Naive thymus-derived CD4-positive, alpha-beta T cell (primary cell): Measurements from ENCODE around the gene MT1F. TPM values are rescaled to one million over a fixed set of nuclear protein-coding genes. Genes with fewer than 3 reads are reported as not detected.
"Not testable (repeated sequence)": the region's sequence is repeated elsewhere in the genome, so short reads cannot be mapped to it uniquely, and the experiment has no call there.

Source experiments
- ATAC-seq: fragments of 150-1000 bp; cut with Tn5 transposase; 2 replicates; pipeline ENCODE4 v1.10.0; 2021; ENCODE audit warnings: mild to moderate bottlenecking, moderate library complexity
- CTCF ChIA-PET: fragments of 350-600 bp; sonication (Branson Sonifier 250); formaldehyde crosslinking; loops from one replicate; lab custom pipeline; 2021; ENCODE audit warnings: antibody characterized with exemption; lab: Charles Lee
- POLR2A ChIA-PET: fragments of 350-600 bp; sonication (Branson Sonifier 250); formaldehyde crosslinking; loops from one replicate; lab custom pipeline; 2021; ENCODE audit warnings: antibody characterized with exemption, inconsistent platforms; lab: Charles Lee
- DNase-seq, 9 donors: peaks; one replicate each; pipeline versions ENCODE4 v3.0.0 to v3.0.0-alpha.2; 2020 to 2022; ENCODE audit warnings: mixed read lengths in 1 of 9
- H3K27ac ChIP-seq: one replicate; pipeline ENCODE4 v1.7.0; 2013; ENCODE audit warnings: mild to moderate bottlenecking, low read depth, low read length, moderate library complexity
- H3K27me3 ChIP-seq, 2 donors: one replicate each; pipeline ENCODE4 v1.7.0; 2013; ENCODE audit warnings: low read length in 2 of 2, mild to moderate bottlenecking in 2 of 2, moderate library complexity in 2 of 2; ENCODE audit not compliant: control insufficient read depth in 2 of 2, insufficient read depth in 2 of 2
- H3K36me3 ChIP-seq, 3 experiments: 1 replicate in 2 of 3; 2 replicates in 1 of 3; pipeline ENCODE4 v1.7.0; 2013; ENCODE audit warnings: low read length in 3 of 3, mild to moderate bottlenecking in 3 of 3, moderate library complexity in 1 of 3; ENCODE audit not compliant: insufficient read depth in 3 of 3, control insufficient read depth in 2 of 3
- H3K4me1 ChIP-seq, 2 donors: one replicate each; pipeline ENCODE4 v1.7.0; 2013; ENCODE audit warnings: low read length in 2 of 2, mild to moderate bottlenecking in 2 of 2, moderate library complexity in 1 of 2; ENCODE audit not compliant: control insufficient read depth in 2 of 2, insufficient read depth in 2 of 2
- H3K4me3 ChIP-seq: 2 replicates; pipeline ENCODE4 v1.7.0; 2013; ENCODE audit warnings: mild to moderate bottlenecking, low read length
- H3K9me3 ChIP-seq, 3 experiments: 1 replicate in 2 of 3; 2 replicates in 1 of 3; pipeline ENCODE4 v1.7.0; 2013; ENCODE audit warnings: low read length in 3 of 3; ENCODE audit not compliant: control insufficient read depth in 2 of 3
- H3K27ac Mint-ChIP-seq, 9 donors: one replicate each; pipeline ENCODE4 v1.8.0; 2020 to 2022; ENCODE audit warnings: mixed read lengths in 9 of 9, mild to moderate bottlenecking in 8 of 9, moderate library complexity in 5 of 9, inconsistent platforms in 2 of 9
- H3K27me3 Mint-ChIP-seq, 5 donors: one replicate each; pipeline ENCODE4 v1.8.0; 2021 to 2022; ENCODE audit warnings: mixed read lengths in 5 of 5, mild to moderate bottlenecking in 1 of 5
- H3K36me3 Mint-ChIP-seq, 5 donors: one replicate each; pipeline ENCODE4 v1.8.0; 2020 to 2022; ENCODE audit warnings: mixed read lengths in 5 of 5, mild to moderate bottlenecking in 3 of 5, inconsistent platforms in 1 of 5
- H3K4me1 Mint-ChIP-seq, 7 donors: one replicate each; pipeline ENCODE4 v1.8.0; 2020 to 2022; ENCODE audit warnings: mixed read lengths in 7 of 7, mild to moderate bottlenecking in 3 of 7, inconsistent platforms in 1 of 7
- H3K4me3 Mint-ChIP-seq, 10 donors: one replicate each; pipeline ENCODE4 v1.8.0; 2020 to 2022; ENCODE audit warnings: mild to moderate bottlenecking in 10 of 10, mixed read lengths in 10 of 10, moderate library complexity in 6 of 10, inconsistent platforms in 2 of 10
- H3K9me3 Mint-ChIP-seq, 11 donors: one replicate each; pipeline ENCODE4 v1.8.0; 2020 to 2022; ENCODE audit warnings: mixed read lengths in 11 of 11, mild to moderate bottlenecking in 4 of 11, inconsistent platforms in 1 of 11, moderate library complexity in 1 of 11
- intact Hi-C, 2 donors: fragments of 100-400 bp; cut with micrococcal nuclease; formaldehyde crosslinking; loops; one replicate each; pipeline ENCODE4 v1.15.1; 2023
- polyA plus RNA-seq, 2 donors: library from polyadenylated mRNA; unstranded; fragments of 300-500 nt; fragmentation: Illumina TruSeq; gene quantifications; one replicate each; pipeline ENCODE4 v1.2.3, GENCODE V29; 2021
- total RNA-seq, 6 experiments: library from RNA in 5 of 6; stranded (reverse) in 5 of 6; gene quantifications; 1 replicate in 5 of 6; 2 replicates in 1 of 6; pipeline ENCODE4 v1.2.3 and lab custom pipeline; 2021 to 2026

MT1F gene
- total and polyA plus RNA-seq, 7 experiments from 2014 or later, result 5.6 to 42.4 (median 8.9) TPM

- Histone ChIP-seq H3K4me3 (no peak within 1 kb of the TSS), H3K27me3 (peaks cover 0 to 25% of the 10 kb centered on the region in 2 donors), H3K27ac (no peak within 1 kb of the TSS), H3K9me3 (no peaks in the 10 kb centered on the region), H3K36me3 (no peaks in the 10 kb centered on the region), H3K4me1 (no peaks in the 10 kb centered on the region)
- no peaks in the 10 kb centered on the region for H3K9me3 Mint-ChIP-seq
- peak within 1 kb of the TSS in 2 of 9 donors; percentile 16 to 43 for H3K27ac Mint-ChIP-seq
- H3K4me3 Mint-ChIP-seq, result peak within 1 kb of the TSS in 9 of 10 donors; percentile 25 to 78 (median 50)
- intact Hi-C loops, result loop anchor here in 1 of 2 donors (1.0 kb wide), 1 partner anchor 14 kb away; the partner anchor contains the start of gene MT1X
- peak in 1 of 9 donors; percentile 58 for DNase-seq
- peaks cover 44 to 85% (median 49%) of the 10 kb centered on the region in 5 donors for H3K27me3 Mint-ChIP-seq
- H3K36me3 Mint-ChIP-seq, result peaks cover 0 to 14% (median 5%) of the 10 kb centered on the region in 5 donors
- CTCF ChIA-PET, result interaction anchor here (3.1 kb wide), 1 partner anchor 34 kb away, joined by 10 read pairs; no protein-coding TSS in a partner anchor
- peak; percentile 57 for ATAC-seq
- POLR2A ChIA-PET, result interaction anchor here (0.8 to 1.5 kb wide), 2 partner anchors 8 to 15 kb away, joined by 3 to 5 read pairs; no protein-coding TSS in a partner anchor
- H3K4me1 Mint-ChIP-seq, result peaks cover 0 to 38% (median 24%) of the 10 kb centered on the region in 7 donors
These were observed 10.1 kb downstream of the MT1F start, which contains the start of gene MT1G for GRCh38 chr16:56667581-56668571. Gene MT1G (minus strand): TSS chr16:56668065. CDS start chr16:56667993, 72 bp downstream.

DNA sequence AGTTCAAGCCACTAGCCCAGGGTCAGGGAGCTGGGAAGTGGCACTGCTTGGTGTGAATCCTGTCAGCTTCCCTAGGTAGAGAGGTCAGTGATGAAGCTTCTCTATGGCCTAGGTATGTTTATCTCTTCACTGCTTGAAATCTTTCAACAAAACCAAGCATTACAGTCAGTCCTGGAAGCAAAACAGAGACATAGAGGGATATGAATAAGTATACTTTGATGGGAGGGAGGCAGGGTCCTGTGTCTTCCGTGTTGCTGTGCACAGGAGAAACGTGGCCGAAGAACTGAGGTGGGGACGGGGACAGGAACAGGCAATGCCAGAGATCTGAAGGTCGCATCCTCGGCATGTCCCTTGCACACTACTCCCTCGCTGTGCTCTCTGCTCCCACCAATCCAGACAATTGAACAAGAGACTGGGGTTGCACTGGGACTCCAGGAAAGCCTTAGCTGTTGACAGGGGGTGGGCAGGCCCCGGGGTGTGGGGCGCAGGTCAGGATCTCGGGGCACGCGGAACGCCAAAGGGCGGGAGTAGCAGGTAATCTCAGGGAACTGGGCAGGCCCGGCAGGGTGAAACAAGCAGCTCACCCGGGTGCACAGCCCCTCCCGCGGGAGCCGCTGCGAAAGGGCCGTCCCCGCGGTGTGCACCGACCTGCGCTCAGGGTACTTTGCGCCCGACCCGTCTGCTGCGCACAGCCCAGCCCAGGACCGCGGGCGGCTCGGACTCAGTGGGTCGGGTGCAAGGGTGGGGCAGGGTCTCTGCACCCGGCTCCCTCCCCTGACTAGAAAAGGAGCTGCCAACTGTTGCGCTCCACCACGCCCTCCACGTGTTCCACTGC lies 11.5 kb downstream of the MT1F start, which contains the start of gene MT1H:
TSS of gene MT1H (plus strand) at position 810 of the 835 bp plus-strand sequence. CDS start 71 bp downstream, outside the sequence.
- Histone ChIP-seq H3K9me3 (no peaks in the 10 kb centered on the region), H3K27me3 (peaks cover 0 to 25% of the 10 kb centered on the region in 2 donors), H3K27ac (no peak within 1 kb of the TSS), H3K4me1 (no peaks in the 10 kb centered on the region), H3K4me3 (no peak within 1 kb of the TSS), H3K36me3 (no peaks in the 10 kb centered on the region)
- peaks cover 0 to 33% (median 16%) of the 10 kb centered on the region in 7 donors for H3K4me1 Mint-ChIP-seq
- ChIA-PET CTCF (interaction anchor here (1.2 to 3.1 kb wide), 2 partner anchors 33 to 60 kb away, joined by 3 to 10 read pairs; no protein-coding TSS in a partner anchor), POLR2A (interaction anchor here (0.9 to 1.5 kb wide), 2 partner anchors 13 to 67 kb away, joined by 5 to 7 read pairs; no protein-coding TSS in a partner anchor)
- DNase-seq (no peak), ATAC-seq (peak; percentile 36)
- peaks cover 0 to 14% (median 5%) of the 10 kb centered on the region in 5 donors for H3K36me3 Mint-ChIP-seq
- intact Hi-C loops, result no loop called here
- peaks cover 42 to 87% (median 49%) of the 10 kb centered on the region in 5 donors for H3K27me3 Mint-ChIP-seq
- H3K9me3 Mint-ChIP-seq, result no peaks in the 10 kb centered on the region
- H3K27ac Mint-ChIP-seq, result peak within 1 kb of the TSS in 1 of 9 donors; percentile 43
- peak within 1 kb of the TSS; percentile 21 to 79 (median 48) for H3K4me3 Mint-ChIP-seq

- Histone ChIP-seq H3K4me1 (no peaks in the 10 kb centered on the region), H3K36me3 (no peaks in the 10 kb centered on the region), H3K4me3 (no peak overlapping the region), H3K27ac (no peak overlapping the region), H3K9me3 (no peaks in the 10 kb centered on the region), H3K27me3 (peaks cover 0 to 25% of the 10 kb centered on the region in 2 donors)
- no peak overlapping the region for H3K27ac Mint-ChIP-seq
- H3K4me3 Mint-ChIP-seq, result peak overlapping the region in 8 of 10 donors; percentile 21 to 79 (median 50)
- ATAC-seq, result no peak
- peaks cover 2 to 38% (median 19%) of the 10 kb centered on the region in 7 donors for H3K4me1 Mint-ChIP-seq
- no peaks in the 10 kb centered on the region for H3K9me3 Mint-ChIP-seq
- peaks cover 0 to 11% (median under 1%) of the 10 kb centered on the region in 5 donors for H3K36me3 Mint-ChIP-seq
- ChIA-PET POLR2A (interaction anchor here (0.9 to 1.5 kb wide), 2 partner anchors 13 to 68 kb away, joined by 5 to 7 read pairs; no protein-coding TSS in a partner anchor), CTCF (interaction anchor here (1.2 to 3.1 kb wide), 2 partner anchors 32 to 61 kb away, joined by 3 to 10 read pairs; no protein-coding TSS in a partner anchor)
- H3K27me3 Mint-ChIP-seq, result peaks cover 44 to 89% (median 51%) of the 10 kb centered on the region in 5 donors
- no peak for DNase-seq
- intact Hi-C loops, result loop anchor here in 1 of 2 donors (5.0 kb wide), 1 partner anchor 117 kb away; no protein-coding TSS in a partner anchor
These were observed 12.3 kb downstream of the MT1F start for GRCh38 chr16:56669840-56670619.

GRCh38 chr16:56670620-56670934 lies 12.8 kb downstream of the MT1F start:
- Mint-ChIP-seq H3K4me3 (no peak overlapping the region), H3K27ac (no peak overlapping the region), H3K27me3 (peaks cover 44 to 89% (median 55%) of the 10 kb centered on the region in 5 donors), H3K4me1 (peaks cover 7 to 43% (median 24%) of the 10 kb centered on the region in 7 donors), H3K9me3 (no peaks in the 10 kb centered on the region), H3K36me3 (peaks cover 0 to 6% (median 0%) of the 10 kb centered on the region in 5 donors)
- ATAC-seq, result no peak
- ChIA-PET CTCF (interaction anchor here (3.1 kb wide), 1 partner anchor 31 kb away, joined by 10 read pairs; no protein-coding TSS in a partner anchor), POLR2A (interaction anchor here (0.8 to 1.5 kb wide), 2 partner anchors 9 to 12 kb away, joined by 3 to 5 read pairs; partner anchors contain the start of gene MT1X)
- intact Hi-C loops, result loop anchor here in 1 of 2 donors (5.0 kb wide), 1 partner anchor 117 kb away; no protein-coding TSS in a partner anchor
- no peak overlapping the region for H3K4me3 ChIP-seq
- peaks cover 0 to 25% of the 10 kb centered on the region in 2 donors for H3K27me3 ChIP-seq
- no peak overlapping the region for H3K27ac ChIP-seq
- H3K4me1 ChIP-seq, result peaks cover 0 to 5% of the 10 kb centered on the region in 2 donors
- no peaks in the 10 kb centered on the region for H3K36me3 ChIP-seq
- no peaks in the 10 kb centered on the region for H3K9me3 ChIP-seq
- DNase-seq, result no peak

GRCh38 chr16:56671691-56672090 lies 13.9 kb downstream of the MT1F start:
- ChIA-PET POLR2A (interaction anchor here (0.7 to 1.5 kb wide), 3 partner anchors 10 to 11 kb away, joined by 3 to 5 read pairs (median 5); partner anchors contain the start of gene MT1X), CTCF (interaction anchor here (3.3 kb wide), 1 partner anchor 30 kb away, joined by 33 read pairs; no protein-coding TSS in a partner anchor)
- intact Hi-C loops, result loop anchor here in 1 of 2 donors (5.0 kb wide), 1 partner anchor 116 kb away; no protein-coding TSS in a partner anchor
- not testable (repeated sequence) for H3K36me3 ChIP-seq, H3K27ac ChIP-seq, H3K27ac Mint-ChIP-seq, DNase-seq, H3K9me3 ChIP-seq, H3K36me3 Mint-ChIP-seq, H3K4me3 Mint-ChIP-seq, H3K4me3 ChIP-seq, H3K9me3 Mint-ChIP-seq, H3K4me1 ChIP-seq, ATAC-seq
- Mint-ChIP-seq H3K4me1 (peaks cover 7 to 52% (median 31%) of the 10 kb centered on the region in 7 donors), H3K27me3 (peaks cover 44 to 79% (median 55%) of the 10 kb centered on the region in 5 donors)
- peaks cover 0 to 25% of the 10 kb centered on the region in 2 donors for H3K27me3 ChIP-seq
